ENCODE results near the gene RANGAP1.

Gene RANGAP1

DNA sequence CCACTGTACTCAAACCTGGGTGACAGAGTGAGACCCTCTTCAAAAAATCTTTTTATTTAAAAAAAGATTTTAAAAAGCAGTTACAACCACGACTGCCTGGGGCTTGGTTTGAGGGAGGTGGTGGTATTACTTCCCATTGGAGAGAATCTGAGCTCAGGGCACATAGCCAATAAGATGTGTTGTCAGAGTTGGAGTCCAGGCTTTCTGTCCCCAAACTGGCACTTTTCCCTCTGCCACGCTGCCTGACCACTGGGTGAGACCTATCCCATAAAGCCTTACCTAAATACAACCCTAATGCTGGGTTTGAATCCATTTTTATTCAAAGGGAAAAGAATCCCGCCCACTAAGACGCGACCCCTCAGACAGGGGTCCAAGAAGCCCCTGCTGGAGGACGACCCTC is 56.8 kb downstream of the RANGAP1 start:
- no peak for TF ChIP-seq CTCF (IDR thresholded peaks at IDR 0.05; ENCODE audit: control insufficient read depth, extremely low read depth, insufficient read depth)

GRCh38 chr22:41226723-41227655 is 59.0 kb downstream of the RANGAP1 start:
- no peak for TF ChIP-seq CTCF (IDR thresholded peaks at IDR 0.05; ENCODE audit: control insufficient read depth, extremely low read depth, insufficient read depth)
- no peak overlapping the region for H3K4me3 ChIP-seq (ENCODE audit: low read depth, low read length)
- no peak for DNase-seq (ENCODE audit: low read depth)

More for the DNA sequence above, 56.8 kb downstream of the RANGAP1 start:
- H3K4me3 ChIP-seq (ENCODE audit: low read depth, low read length) = no peak overlapping the region
- DNase-seq (ENCODE audit: low read depth) = no peak

DNA sequence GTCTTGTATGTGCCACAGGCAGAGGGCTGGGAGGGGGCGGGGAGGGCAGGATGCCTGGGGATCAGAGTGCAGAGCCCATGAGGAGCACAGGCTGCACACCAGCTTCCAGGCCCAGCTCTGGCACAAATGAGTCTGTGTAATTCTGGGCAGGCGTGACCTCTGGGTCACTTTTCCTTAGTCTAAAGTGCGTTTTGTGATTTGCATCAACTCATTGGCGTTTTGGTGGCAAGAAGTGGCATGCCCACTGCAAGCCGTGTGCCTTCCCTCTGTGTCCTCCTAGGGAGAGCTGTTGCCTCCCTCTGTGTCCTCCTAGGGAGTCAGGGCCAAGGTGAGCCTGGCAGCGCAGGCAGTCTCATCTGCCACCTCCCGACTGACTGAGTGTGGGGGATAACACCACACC is 62.5 kb downstream of the RANGAP1 start:
- H3K4me3 ChIP-seq (ENCODE audit: low read depth, low read length) = no peak overlapping the region
- no peak for DNase-seq (ENCODE audit: low read depth)
- no peak for TF ChIP-seq CTCF (IDR thresholded peaks at IDR 0.05; ENCODE audit: control insufficient read depth, extremely low read depth, insufficient read depth)

- no peak for TF ChIP-seq CTCF (IDR thresholded peaks at IDR 0.05; ENCODE audit: control insufficient read depth, extremely low read depth, insufficient read depth)
- no peak for DNase-seq (ENCODE audit: low read depth)
- H3K4me3 ChIP-seq (ENCODE audit: low read depth, low read length) = no peak overlapping the region
These were observed 63.0 kb downstream of the RANGAP1 start for GRCh38 chr22:41222846-41223507.

- TF ChIP-seq CTCF (IDR thresholded peaks at IDR 0.05; ENCODE audit: control insufficient read depth, extremely low read depth, insufficient read depth) = no peak
- DNase-seq (ENCODE audit: low read depth) = no peak
- no peak overlapping the region for H3K4me3 ChIP-seq (ENCODE audit: low read depth, low read length)
These were observed 68.3 kb downstream of the RANGAP1 start for GRCh38 chr22:41217553-41218157.

- no peak overlapping the region for H3K4me3 ChIP-seq (ENCODE audit: low read depth, low read length)
- TF ChIP-seq CTCF (IDR thresholded peaks at IDR 0.05; ENCODE audit: control insufficient read depth, extremely low read depth, insufficient read depth) = no peak
- DNase-seq (ENCODE audit: low read depth) = no peak
These were observed 69.0 kb downstream of the RANGAP1 start for GRCh38 chr22:41216984-41217383.

Measured in LNCaP clone FGC (cell line).